ENCODE measurements around the gene RASA1. TPM values are rescaled to one million over a fixed set of nuclear protein-coding genes. Genes with fewer than 3 reads are reported as not detected.

Gene RASA1
- total RNA-seq, 1 donor from 2014 or later: 36.6 TPM

DNA sequence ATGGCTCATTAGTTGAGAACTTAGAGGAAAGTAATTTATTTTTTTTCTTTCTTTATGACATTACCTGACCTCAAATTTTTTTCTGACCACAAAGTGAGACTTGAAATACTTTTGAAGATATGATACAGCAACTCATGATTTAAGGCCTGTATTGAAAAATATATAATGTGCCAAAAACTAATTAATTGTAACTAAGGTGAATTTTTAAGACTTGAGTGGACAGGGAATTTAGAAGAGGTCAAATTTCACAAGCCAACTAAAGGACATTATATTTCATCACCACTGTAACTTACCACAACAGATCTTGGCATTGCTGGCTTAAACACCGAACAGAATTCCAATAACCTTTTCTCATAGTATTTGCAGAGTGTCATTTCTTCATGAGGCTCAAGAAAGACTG, 143.2 kb downstream of the RASA1 start:
- peaks cover 18% of the 10 kb centered on the region for H3K36me3 Mint-ChIP-seq
- peaks cover 1% of the 10 kb centered on the region for H3K27me3 Mint-ChIP-seq (ENCODE audit: low read depth)
- TF ChIP-seq, protein P1, sequence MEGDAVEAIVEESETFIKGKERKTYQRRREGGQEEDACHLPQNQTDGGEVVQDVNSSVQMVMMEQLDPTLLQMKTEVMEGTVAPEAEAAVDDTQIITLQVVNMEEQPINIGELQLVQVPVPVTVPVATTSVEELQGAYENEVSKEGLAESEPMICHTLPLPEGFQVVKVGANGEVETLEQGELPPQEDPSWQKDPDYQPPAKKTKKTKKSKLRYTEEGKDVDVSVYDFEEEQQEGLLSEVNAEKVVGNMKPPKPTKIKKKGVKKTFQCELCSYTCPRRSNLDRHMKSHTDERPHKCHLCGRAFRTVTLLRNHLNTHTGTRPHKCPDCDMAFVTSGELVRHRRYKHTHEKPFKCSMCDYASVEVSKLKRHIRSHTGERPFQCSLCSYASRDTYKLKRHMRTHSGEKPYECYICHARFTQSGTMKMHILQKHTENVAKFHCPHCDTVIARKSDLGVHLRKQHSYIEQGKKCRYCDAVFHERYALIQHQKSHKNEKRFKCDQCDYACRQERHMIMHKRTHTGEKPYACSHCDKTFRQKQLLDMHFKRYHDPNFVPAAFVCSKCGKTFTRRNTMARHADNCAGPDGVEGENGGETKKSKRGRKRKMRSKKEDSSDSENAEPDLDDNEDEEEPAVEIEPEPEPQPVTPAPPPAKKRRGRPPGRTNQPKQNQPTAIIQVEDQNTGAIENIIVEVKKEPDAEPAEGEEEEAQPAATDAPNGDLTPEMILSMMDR (IDR thresholded peaks at IDR 0.05; ENCODE audit: unreplicated experiment): no peak
- H3K27ac Mint-ChIP-seq: no peak overlapping the region
- peaks cover 19% of the 10 kb centered on the region for H3K4me1 Mint-ChIP-seq
- no peak for DNase-seq (ENCODE audit: low spot score in 2 of 2, unreplicated experiment in 2 of 2)
- H3K9me3 Mint-ChIP-seq: no peaks in the 10 kb centered on the region
- H3K4me3 Mint-ChIP-seq: peak overlapping the region; percentile 57

DNA sequence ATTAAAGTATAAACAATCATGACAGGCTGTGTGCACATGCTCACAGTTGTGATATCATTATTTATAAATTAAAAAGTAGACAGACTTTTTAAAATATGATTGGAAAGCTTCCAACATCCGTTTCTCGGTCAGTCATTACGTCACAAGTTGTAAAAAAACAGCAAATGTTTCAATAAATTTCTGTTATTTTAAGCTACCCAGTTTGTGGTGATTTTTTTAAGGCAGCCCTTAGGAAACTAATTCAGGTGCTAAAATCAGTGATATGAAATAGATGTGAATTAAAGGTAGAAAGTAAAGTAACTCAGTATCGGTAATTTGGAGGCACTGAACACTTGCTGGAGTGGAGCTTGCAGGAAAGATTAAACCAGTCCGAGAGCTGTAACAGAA, 143.9 kb downstream of the RASA1 start:
- Mint-ChIP-seq H3K36me3 (peaks cover 15% of the 10 kb centered on the region), H3K27me3 (ENCODE audit: low read depth) (peaks cover 1% of the 10 kb centered on the region), H3K4me3 (peak overlapping the region; percentile 88), H3K4me1 (peaks cover 19% of the 10 kb centered on the region), H3K9me3 (no peaks in the 10 kb centered on the region), H3K27ac (peak overlapping the region; percentile 96)
- DNase-seq (ENCODE audit: low spot score in 2 of 2, unreplicated experiment in 2 of 2): no peak
- TF ChIP-seq, protein P1 (IDR thresholded peaks at IDR 0.05; ENCODE audit: unreplicated experiment): no peak

DNA sequence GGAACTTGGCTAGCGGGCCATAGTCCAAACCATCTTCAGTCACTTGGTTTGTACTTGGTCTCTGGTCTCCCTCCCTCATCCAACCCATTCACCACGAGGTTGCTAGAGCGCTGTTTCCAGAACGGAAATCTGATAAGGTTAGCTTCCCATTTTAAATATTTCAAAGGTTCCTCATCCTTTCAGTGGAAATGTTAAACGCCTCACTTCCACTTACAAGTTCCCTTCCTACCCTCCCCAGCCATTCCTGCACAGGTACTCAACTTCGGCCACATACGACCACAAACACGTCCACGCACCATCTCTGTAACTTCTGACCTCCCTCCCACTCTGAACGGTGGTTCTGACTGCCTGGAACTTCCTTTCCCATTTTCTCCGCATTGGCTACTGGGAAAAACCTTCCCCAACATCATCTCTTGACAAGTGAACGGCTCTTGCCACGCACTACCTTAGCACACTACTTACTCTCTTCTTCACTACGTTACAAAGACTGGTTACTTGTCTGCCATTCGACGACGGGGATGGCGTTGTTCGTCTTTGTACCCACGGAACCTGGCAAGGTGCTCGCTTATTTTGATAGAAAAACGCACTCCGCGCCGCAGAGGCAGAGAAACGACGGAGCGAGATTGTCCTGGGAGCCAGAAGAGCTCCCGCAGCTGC, 144.4 kb downstream of the RASA1 start:
- Mint-ChIP-seq H3K36me3 (peaks cover 14% of the 10 kb centered on the region), H3K27ac (peak overlapping the region; percentile 96), H3K4me3 (peak overlapping the region; percentile 88), H3K9me3 (no peaks in the 10 kb centered on the region), H3K27me3 (ENCODE audit: low read depth) (peaks cover 1% of the 10 kb centered on the region), H3K4me1 (peaks cover 19% of the 10 kb centered on the region)
- TF ChIP-seq, protein P1 (IDR thresholded peaks at IDR 0.05; ENCODE audit: unreplicated experiment): no peak
- DNase-seq (ENCODE audit: low spot score in 2 of 2, unreplicated experiment in 2 of 2): peak in 1 of 2 experiments; percentile 37

DNA sequence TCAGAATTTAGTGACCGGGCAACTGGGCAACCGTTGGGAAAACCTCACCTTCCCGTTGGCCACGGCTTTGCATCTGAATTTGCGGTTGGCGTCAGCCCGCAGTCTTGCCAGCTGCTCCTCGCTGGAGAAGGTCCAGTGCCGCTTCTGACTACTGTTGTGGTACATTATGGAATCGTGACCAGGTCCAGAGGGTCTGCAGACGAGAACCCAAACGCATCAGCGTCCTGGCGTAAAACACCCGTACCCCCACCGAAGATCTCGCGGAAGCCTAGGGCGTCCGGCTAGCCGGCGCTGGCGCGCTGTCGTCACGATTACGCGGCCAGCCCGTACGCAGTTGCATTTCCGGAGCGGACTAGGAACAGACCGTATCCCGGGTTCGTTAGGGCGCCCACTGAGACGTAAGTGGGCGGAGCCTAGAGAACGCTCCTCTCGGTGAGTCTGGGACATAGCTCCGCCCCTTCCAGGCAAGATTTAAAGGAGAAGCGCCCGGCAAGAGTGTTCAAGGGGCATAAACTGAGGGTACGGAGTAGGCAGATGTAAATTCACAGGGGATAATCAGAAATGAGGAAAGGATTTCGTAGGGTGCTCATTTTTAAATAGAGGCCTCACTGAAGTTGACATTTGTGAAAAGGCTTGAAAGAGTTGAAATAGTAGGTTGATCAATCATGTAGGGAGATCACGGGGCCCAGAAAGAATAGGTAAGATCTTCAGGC, 145.1 kb downstream of the RASA1 start, which contains the start of gene CCNH:
Gene CCNH, minus strand, starts transcription at position 301 of the 713 bp plus-strand sequence. Its CDS starts 136 bp downstream, at position 165.
- Mint-ChIP-seq H3K27ac (peak within 1 kb of the TSS; percentile 96), H3K27me3 (ENCODE audit: low read depth) (peaks cover 1% of the 10 kb centered on the region), H3K9me3 (no peaks in the 10 kb centered on the region), H3K36me3 (peaks cover 8% of the 10 kb centered on the region), H3K4me1 (peaks cover 19% of the 10 kb centered on the region), H3K4me3 (peak within 1 kb of the TSS; percentile 88)
- peak; percentile 85 to 91 for DNase-seq (ENCODE audit: low spot score in 2 of 2, unreplicated experiment in 2 of 2)
- TF ChIP-seq, protein P1 (IDR thresholded peaks at IDR 0.05; ENCODE audit: unreplicated experiment): no peak

DNA sequence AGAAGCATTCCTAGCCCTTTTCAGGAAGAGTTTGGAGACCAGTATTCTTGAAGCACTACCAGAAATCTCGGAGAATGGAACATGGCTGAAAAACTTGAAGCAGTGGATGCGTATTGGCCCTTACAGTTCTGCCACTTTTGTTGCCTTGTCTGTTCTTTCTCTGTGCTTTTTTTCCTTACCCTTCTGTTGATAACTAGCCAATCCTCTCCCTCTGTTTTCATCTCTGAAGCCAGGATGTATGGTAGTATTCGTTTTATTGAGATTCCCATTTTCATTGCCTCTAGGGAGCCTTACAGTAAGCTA, 145.6 kb downstream of the RASA1 start:
- no peak for DNase-seq (ENCODE audit: low spot score in 2 of 2, unreplicated experiment in 2 of 2)
- H3K4me3 Mint-ChIP-seq: peak overlapping the region; percentile 88
- H3K27me3 Mint-ChIP-seq (ENCODE audit: low read depth): peaks cover 1% of the 10 kb centered on the region
- peaks cover 19% of the 10 kb centered on the region for H3K4me1 Mint-ChIP-seq
- H3K27ac Mint-ChIP-seq: peak overlapping the region; percentile 96
- TF ChIP-seq, protein P1 (IDR thresholded peaks at IDR 0.05; ENCODE audit: unreplicated experiment): no peak
- no peaks in the 10 kb centered on the region for H3K9me3 Mint-ChIP-seq
- H3K36me3 Mint-ChIP-seq: peaks cover 7% of the 10 kb centered on the region
